Smooth muscle cell of the brain vasculature (primary cell): ENCODE data around the gene GZMM.
A peak's percentile ranks its signal among the peaks of the same experiment; 100 is the strongest.

ENCODE experiments used
- DNase-seq: peaks from one replicate; pipeline ENCODE4 v3.0.0-alpha.2; 2012; ENCODE audit warnings: low read depth, low spot score

Gene GZMM

GRCh38 chr19:543910-544608 lies at the start of gene GZMM:
Gene GZMM (plus strand): TSS chr19:544053. CDS start chr19:544072, 19 bp downstream.
- no peak for DNase-seq

DNA sequence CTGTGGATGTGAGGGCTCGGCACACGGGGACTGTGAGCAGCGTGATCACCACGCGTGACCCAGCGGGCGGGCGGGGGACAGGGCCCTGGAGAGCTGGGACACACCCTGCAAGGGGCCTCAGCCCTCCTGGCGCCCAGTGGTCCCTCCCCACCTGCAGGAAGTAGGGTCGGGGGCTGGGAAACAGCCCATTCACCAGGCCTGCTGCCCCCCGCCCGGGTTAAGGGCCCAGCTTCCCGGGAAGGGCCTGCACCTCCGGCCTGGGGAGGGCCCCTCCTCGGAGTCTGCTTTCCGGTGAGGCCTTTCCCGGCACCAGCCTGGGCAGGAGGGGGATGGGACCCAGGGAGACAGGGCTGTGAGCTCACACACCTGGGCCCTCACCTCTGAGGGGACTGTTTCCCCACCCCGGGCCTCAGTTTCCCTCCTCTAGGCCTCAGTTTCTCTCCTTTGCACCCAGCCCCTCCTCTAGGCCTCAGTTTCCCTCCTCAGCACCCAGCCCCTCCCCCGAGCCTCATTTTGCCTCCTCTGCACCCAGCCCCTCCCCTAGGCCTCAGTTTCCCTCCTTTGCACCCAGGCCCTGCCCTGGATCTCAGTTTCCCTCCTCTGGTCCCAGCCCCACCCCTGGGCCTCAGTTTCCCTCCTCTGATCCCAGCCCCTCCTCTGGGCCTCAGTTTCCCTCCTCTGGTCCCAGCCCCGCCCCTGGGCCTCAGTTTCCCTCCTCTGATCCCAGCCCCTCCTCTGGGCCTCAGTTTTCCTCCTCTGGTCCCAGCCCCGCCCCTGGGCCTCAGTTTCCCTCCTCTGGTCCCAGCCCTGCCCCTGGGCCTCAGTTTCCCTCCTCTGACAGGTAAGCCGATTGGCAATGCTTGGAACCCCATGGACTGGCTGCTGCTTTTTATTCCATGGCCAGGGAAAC lies 49.4 kb upstream of the GZMM start:
- no peak for DNase-seq

GRCh38 chr19:495081-495401 lies 48.8 kb upstream of the GZMM start:
- no peak for DNase-seq

DNA sequence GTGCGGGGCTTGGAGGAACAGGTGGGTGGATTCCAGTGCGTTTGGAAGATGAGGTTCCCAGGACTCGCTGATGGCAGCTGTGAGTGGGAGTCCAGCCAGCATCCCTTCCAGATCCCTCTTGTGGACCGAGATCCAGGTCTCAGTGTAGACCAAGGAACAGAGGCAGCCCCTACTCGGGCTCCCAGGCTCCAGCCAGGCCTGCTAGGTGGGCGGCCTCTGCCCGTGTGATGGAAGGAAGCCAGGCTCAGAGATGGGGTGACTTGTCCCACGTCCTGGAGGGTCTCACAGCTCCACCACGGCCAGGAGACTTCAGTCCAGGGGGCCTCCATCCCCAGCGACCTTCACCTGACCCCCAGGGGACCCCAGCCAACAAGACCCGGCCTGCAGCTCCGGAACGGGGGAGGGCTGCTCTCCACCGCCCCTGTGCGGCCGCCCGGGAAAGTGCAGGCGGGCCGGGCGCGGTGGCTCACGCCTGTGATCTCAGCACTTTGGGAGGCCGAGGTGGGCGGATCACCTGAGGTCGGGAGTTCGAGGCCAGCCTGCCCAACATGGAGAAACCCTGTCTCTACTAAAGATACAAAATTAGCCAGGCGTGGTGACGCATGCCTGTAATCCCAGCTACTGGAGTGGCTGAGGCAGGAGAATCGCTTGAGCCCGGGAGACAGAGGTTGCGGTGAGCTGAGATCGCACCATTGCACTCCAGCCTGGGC lies 48.3 kb upstream of the GZMM start:
- DNase-seq, result no peak

DNA sequence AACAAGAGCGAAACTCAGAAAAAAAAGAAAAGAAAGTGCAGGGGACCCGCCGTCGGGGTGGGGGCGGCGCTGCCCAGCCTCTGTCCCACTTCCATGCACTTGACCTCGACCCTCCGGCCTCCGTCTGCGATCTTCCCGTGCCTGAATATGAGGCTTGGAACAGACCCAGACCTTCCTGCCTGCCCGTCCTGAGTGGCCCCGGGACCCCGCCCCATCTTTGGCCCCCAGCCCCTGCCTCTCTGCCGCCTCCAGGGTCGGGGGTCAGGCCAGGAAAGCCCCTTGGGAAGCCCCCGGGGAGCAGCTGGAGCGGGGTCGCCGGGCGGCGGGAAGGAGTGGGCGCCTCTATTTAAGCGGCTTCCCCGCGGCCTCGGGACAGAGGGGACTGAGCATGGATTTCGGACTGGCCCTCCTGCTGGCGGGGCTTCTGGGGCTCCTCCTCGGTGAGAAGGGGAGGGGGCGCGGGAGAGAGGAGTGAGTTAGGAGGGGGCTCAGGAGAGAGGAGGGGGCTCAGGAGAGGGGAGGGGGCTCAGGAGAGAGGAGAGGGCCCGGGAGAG lies 47.7 kb upstream of the GZMM start, which contains the start of gene MADCAM1:
Gene MADCAM1 (plus strand): TSS at position 375 of the 554 bp plus-strand sequence. CDS start 14 bp downstream, at position 389.
- DNase-seq, result no peak

- DNase-seq, result no peak
These were observed 46.9 kb upstream of the GZMM start for GRCh38 chr19:496986-497385.

- DNase-seq, result no peak
These were observed 46.4 kb upstream of the GZMM start for GRCh38 chr19:497491-497868.

DNA sequence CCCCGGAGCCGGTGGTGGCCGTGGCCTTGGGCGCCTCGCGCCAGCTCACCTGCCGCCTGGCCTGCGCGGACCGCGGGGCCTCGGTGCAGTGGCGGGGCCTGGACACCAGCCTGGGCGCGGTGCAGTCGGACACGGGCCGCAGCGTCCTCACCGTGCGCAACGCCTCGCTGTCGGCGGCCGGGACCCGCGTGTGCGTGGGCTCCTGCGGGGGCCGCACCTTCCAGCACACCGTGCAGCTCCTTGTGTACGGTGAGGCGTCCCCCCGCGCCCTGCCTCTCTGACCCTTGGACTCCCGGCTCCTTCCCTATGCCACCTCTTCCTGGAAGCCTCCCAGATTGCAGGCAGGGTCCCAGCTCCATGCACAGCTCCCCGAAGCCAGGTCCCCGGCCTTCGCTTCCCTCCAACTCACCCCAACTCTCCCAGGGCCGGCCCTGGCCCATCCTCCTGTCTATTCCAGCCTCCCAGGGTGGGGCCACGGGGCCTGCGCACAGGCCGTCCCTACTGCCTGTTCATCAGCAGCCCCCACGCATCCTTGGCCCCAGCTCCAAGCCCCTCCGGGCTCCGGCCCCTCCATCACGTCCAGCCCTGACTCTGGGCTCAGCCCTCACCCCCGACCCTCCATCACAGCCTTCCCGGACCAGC lies 45.9 kb upstream of the GZMM start:
- no peak for DNase-seq

DNA sequence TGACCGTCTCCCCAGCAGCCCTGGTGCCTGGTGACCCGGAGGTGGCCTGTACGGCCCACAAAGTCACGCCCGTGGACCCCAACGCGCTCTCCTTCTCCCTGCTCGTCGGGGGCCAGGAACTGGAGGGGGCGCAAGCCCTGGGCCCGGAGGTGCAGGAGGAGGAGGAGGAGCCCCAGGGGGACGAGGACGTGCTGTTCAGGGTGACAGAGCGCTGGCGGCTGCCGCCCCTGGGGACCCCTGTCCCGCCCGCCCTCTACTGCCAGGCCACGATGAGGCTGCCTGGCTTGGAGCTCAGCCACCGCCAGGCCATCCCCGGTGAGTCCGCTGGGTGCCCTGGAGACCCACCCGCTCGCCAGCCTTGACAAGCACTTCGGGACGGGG lies 45.4 kb upstream of the GZMM start:
- DNase-seq, result no peak

DNA sequence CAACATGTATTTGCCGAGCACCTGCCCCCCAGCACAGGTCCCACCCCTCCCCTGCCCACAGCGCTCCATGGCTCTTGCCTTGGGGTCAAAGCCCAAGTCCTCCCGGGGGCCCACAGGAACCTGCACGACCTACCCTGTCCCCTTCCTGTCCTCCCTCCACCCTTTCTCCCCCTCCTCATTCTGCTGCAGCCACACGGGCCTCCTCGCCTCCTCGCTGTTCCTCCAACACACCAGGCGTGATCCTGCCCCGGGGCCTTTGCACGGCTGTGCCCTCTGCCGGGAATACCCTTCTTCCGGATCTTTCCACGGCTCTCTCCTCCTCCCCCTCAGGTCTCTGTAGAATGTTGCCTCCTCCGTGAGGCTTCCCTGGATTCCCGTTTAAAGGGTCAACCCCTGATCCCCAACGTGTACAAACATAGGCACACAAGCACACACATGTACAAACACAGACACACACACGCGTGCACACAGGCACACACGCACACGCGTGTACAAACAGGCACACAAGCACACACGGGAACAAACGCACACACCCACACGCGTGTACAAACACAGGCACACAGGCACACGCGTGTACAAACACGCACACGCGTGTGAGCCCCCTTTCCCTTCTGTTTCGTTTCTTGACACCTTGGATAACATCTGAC lies 44.8 kb upstream of the GZMM start:
- DNase-seq, result no peak

DNA sequence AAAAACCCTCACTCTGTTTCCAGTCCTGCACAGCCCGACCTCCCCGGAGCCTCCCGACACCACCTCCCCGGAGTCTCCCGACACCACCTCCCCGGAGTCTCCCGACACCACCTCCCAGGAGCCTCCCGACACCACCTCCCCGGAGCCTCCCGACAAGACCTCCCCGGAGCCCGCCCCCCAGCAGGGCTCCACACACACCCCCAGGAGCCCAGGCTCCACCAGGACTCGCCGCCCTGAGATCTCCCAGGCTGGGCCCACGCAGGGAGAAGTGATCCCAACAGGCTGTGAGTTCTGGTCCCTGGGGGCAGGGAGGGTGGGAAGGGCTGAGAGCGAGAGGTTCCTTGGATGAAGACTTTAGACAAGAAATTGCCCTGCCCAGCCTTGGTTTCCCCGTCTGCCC lies 42.2 kb upstream of the GZMM start:
- no peak for DNase-seq

- DNase-seq, result no peak
These were observed 39.2 kb upstream of the GZMM start for GRCh38 chr19:504616-505015.

GRCh38 chr19:506404-507285 lies 37.2 kb upstream of the GZMM start:
- peak; percentile 76 for DNase-seq

GRCh38 chr19:507286-508203 lies 36.3 kb upstream of the GZMM start, which contains the start of gene TPGS1:
Gene TPGS1 (plus strand): TSS chr19:507497. CDS start chr19:507507, 10 bp downstream.
- peak; percentile 99 for DNase-seq

GRCh38 chr19:508204-509150 lies 35.4 kb upstream of the GZMM start:
- no peak for DNase-seq

- no peak for DNase-seq
These were observed 33.2 kb upstream of the GZMM start for GRCh38 chr19:510606-511100.

DNA sequence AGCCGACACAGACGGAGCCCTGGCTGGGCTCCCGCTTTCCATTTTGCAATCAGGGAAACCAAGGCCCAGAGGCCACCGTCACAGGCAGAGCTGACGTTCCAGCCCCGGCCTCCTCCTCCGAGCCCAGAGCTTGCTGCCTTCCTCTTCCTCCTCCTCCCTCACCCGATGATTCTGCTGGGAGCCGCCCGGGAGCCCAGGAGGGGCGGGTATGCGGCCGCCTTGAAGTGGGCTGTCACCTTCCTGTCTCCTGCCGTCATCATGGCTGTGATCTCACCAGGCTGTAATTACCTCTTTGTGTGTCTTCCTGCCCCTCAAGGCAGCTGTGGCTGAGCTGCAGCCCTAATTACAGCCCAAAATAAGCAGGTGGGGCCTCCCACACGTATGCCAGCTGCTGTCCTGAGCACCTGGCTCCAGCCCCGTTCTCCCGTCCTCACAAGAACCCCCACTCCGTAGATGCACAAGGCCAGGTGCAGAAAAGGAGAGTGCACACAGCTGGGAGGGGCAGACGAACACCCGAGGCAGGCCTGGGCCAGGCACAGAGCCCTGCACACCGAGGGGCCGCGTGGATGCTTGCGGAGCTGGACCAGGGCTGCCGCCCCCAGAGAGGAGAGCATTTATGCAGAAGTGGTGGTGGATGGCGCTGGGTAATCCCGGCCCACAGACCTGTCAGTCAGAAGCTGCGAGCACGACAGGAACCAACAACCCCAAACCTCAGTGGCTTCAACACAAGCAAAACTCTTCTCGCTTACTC lies 32.6 kb upstream of the GZMM start:
- no peak for DNase-seq
